ENCODE results near the gene LAMA3. TPM values are rescaled to one million over a fixed set of nuclear protein-coding genes. Genes with fewer than 3 reads are reported as not detected.

Gene LAMA3
- polyA plus RNA-seq, 1 experiment: 0.32 TPM

GRCh38 chr18:23941791-23942190, 252.5 kb downstream of the LAMA3 start:
- H3K9me3 ChIP-seq (ENCODE audit: control insufficient read depth, insufficient read depth, low read length): no peaks in the 10 kb centered on the region
- ChIA-PET POLR2A (no interaction called here), CTCF (no interaction called here)
- TF ChIP-seq, protein P1, sequence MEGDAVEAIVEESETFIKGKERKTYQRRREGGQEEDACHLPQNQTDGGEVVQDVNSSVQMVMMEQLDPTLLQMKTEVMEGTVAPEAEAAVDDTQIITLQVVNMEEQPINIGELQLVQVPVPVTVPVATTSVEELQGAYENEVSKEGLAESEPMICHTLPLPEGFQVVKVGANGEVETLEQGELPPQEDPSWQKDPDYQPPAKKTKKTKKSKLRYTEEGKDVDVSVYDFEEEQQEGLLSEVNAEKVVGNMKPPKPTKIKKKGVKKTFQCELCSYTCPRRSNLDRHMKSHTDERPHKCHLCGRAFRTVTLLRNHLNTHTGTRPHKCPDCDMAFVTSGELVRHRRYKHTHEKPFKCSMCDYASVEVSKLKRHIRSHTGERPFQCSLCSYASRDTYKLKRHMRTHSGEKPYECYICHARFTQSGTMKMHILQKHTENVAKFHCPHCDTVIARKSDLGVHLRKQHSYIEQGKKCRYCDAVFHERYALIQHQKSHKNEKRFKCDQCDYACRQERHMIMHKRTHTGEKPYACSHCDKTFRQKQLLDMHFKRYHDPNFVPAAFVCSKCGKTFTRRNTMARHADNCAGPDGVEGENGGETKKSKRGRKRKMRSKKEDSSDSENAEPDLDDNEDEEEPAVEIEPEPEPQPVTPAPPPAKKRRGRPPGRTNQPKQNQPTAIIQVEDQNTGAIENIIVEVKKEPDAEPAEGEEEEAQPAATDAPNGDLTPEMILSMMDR (IDR thresholded peaks at IDR 0.05; ENCODE audit: low read depth, low read length): no peak
- H3K27ac ChIP-seq (ENCODE audit: low read depth, low read length): no peak overlapping the region
- DNase-seq (ENCODE audit: low read depth, low spot score): no peak
- H3K27me3 ChIP-seq (ENCODE audit: control insufficient read depth, insufficient read depth, low read length): peaks cover 8% of the 10 kb centered on the region
- H3K4me3 ChIP-seq (ENCODE audit: low read depth, low read length): no peak overlapping the region

DNA sequence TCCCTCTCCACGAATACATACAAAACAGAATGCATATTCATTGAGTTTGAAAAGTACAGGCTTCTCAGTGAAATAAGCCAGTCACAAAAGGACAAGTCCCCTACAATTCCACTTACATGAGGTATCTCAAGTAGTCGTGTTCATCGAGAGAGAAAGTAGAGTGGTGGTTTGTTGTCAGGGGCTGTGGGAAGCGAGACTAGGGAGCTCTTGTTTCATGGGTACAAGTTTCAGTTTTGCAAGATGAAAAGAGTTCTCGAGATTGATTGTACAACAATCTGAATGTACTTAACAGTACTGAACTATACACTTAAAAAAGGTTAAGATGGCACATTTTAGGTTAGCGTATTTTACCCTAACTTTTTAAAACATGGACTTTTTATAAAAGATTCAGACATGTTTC, 253.9 kb downstream of the LAMA3 start:
- ChIA-PET CTCF (interaction anchor here (1.0 kb wide), 1 partner anchor 24 kb away, joined by 6 read pairs; no protein-coding TSS in a partner anchor), POLR2A (no interaction called here)
- no peak for DNase-seq (ENCODE audit: low read depth, low spot score)
- Histone ChIP-seq H3K4me3 (ENCODE audit: low read depth, low read length) (no peak overlapping the region), H3K9me3 (ENCODE audit: control insufficient read depth, insufficient read depth, low read length) (no peaks in the 10 kb centered on the region), H3K27ac (ENCODE audit: low read depth, low read length) (no peak overlapping the region), H3K27me3 (ENCODE audit: control insufficient read depth, insufficient read depth, low read length) (peaks cover 8% of the 10 kb centered on the region)
- TF ChIP-seq, protein P1 (IDR thresholded peaks at IDR 0.05; ENCODE audit: low read depth, low read length): no peak

- H3K9me3 ChIP-seq (ENCODE audit: control insufficient read depth, insufficient read depth, low read length): no peaks in the 10 kb centered on the region
- H3K27me3 ChIP-seq (ENCODE audit: control insufficient read depth, insufficient read depth, low read length): peaks cover 8% of the 10 kb centered on the region
- peak overlapping the region; percentile 39 for H3K27ac ChIP-seq (ENCODE audit: low read depth, low read length)
- DNase-seq (ENCODE audit: low read depth, low spot score): peak; percentile 47
- no peak overlapping the region for H3K4me3 ChIP-seq (ENCODE audit: low read depth, low read length)
- ChIA-PET POLR2A (no interaction called here), CTCF (interaction anchor here (1.0 kb wide), 1 partner anchor 25 kb away, joined by 6 read pairs; no protein-coding TSS in a partner anchor)
- TF ChIP-seq, protein P1 (IDR thresholded peaks at IDR 0.05; ENCODE audit: low read depth, low read length): no peak
These were observed 254.8 kb downstream of the LAMA3 start for GRCh38 chr18:23943903-23944624.

DNA sequence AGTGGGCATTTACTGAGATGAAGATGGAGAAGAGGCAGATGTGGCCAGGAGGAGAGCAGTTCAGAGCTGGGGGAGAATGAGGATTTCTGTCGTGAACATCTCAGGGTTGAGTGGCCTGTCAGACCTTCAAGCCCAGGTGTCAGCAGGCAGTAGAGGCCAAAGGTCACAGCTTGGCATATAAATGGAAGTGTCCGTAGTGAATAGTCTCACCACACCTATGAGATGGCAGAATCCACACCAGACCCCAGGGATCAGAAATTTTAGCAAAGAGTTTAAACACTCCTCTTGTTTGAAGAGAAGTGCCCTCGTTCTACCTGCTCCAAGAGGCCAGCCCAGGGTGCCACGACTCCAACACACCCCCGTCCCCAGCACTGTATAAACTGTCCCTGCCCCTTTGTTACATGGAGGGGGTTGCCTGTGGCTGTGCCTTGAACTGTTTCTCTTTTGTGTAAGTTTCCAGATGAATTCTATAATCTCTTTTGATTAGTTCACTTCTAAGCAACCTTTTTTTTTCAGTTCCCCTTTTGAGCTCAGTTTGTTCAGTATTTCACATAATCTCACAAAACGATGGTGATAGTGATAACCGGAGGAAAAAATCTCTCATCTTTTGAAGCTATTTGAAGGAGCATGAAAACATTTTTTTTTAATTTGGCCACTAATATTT, 256.3 kb downstream of the LAMA3 start:
- H3K9me3 ChIP-seq (ENCODE audit: control insufficient read depth, insufficient read depth, low read length): no peaks in the 10 kb centered on the region
- CTCF ChIA-PET: no interaction called here
- H3K27ac ChIP-seq (ENCODE audit: low read depth, low read length): no peak overlapping the region
- POLR2A ChIA-PET: no interaction called here
- H3K27me3 ChIP-seq (ENCODE audit: control insufficient read depth, insufficient read depth, low read length): peaks cover 4% of the 10 kb centered on the region
- no peak for DNase-seq (ENCODE audit: low read depth, low spot score)
- TF ChIP-seq, protein P1 (IDR thresholded peaks at IDR 0.05; ENCODE audit: low read depth, low read length): no peak
- no peak overlapping the region for H3K4me3 ChIP-seq (ENCODE audit: low read depth, low read length)

GRCh38 chr18:23949863-23950262, 260.6 kb downstream of the LAMA3 start:
- CTCF ChIA-PET: interaction anchor here (2.0 kb wide), 1 partner anchor 31 kb away, joined by 9 read pairs; no protein-coding TSS in a partner anchor
- H3K9me3 ChIP-seq (ENCODE audit: control insufficient read depth, insufficient read depth, low read length): no peaks in the 10 kb centered on the region
- no peak overlapping the region for H3K4me3 ChIP-seq (ENCODE audit: low read depth, low read length)
- DNase-seq (ENCODE audit: low read depth, low spot score): no peak
- H3K27ac ChIP-seq (ENCODE audit: low read depth, low read length): no peak overlapping the region
- TF ChIP-seq, protein P1 (IDR thresholded peaks at IDR 0.05; ENCODE audit: low read depth, low read length): no peak
- POLR2A ChIA-PET: no interaction called here
- peaks cover 18% of the 10 kb centered on the region for H3K27me3 ChIP-seq (ENCODE audit: control insufficient read depth, insufficient read depth, low read length)

Measured in AG04450 (cell line).